H1 (cell line): ENCODE data around the gene PLK4. TPM values are rescaled to one million over a fixed set of nuclear protein-coding genes. Genes with fewer than 3 reads are reported as not detected.

ENCODE experiments used
- CTCF ChIA-PET: fragments of 300-600 bp; sonication (Branson Sonifier 250); formaldehyde crosslinking; loops from one replicate; lab custom pipeline; 2021; ENCODE audit not compliant: partially characterized antibody; lab: Charles Lee
- POLR2A ChIA-PET: fragments of 300-600 bp; sonication (Branson Sonifier 250); formaldehyde crosslinking; loops from one replicate; lab custom pipeline; 2021; ENCODE audit warnings: inconsistent platforms; ENCODE audit not compliant: partially characterized antibody; lab: Charles Lee
- DNase-seq, 2 experiments: peaks; one replicate each; pipeline versions ENCODE4 v3.0.0 to v3.0.0-alpha.2; 2010 to 2022; ENCODE audit warnings: low spot score in 2 of 2, low read depth in 1 of 2, mixed read lengths in 1 of 2
- FAIRE-seq: peaks from 2 replicates; lab custom pipeline; 2011; peaks lifted over from hg19 to GRCh38; lab: Jason Lieb, UNC
- H2AFZ ChIP-seq: 2 replicates; pipeline ENCODE4 v1.8.1; 2012; ENCODE audit warnings: low read length, inconsistent platforms
- H2AK5ac ChIP-seq: 2 replicates; pipeline ENCODE4 v1.6.1; 2013; ENCODE audit warnings: low read depth, low read length
- H2BK120ac ChIP-seq: replicated peaks from 2 replicates; pipeline ENCODE3; 2013; ENCODE audit warnings: low read depth, low read length, inconsistent platforms
- H2BK12ac ChIP-seq: 2 replicates; pipeline ENCODE4 v1.6.1; 2013; ENCODE audit warnings: low read depth, low read length
- H2BK15ac ChIP-seq: 2 replicates; pipeline ENCODE4 v1.6.1; 2013; ENCODE audit warnings: low read length
- H2BK20ac ChIP-seq: 2 replicates; pipeline ENCODE4 v1.6.1; 2013; ENCODE audit warnings: low read length
- H2BK5ac ChIP-seq: 2 replicates; pipeline ENCODE4 v1.6.1; 2013; ENCODE audit warnings: low read depth, low read length
- H3K14ac ChIP-seq: 2 replicates; pipeline ENCODE4 v1.6.1; 2013; ENCODE audit warnings: inconsistent platforms; ENCODE audit not compliant: insufficient read length
- H3K18ac ChIP-seq: 2 replicates; pipeline ENCODE4 v1.6.1; 2013; ENCODE audit warnings: low read length; ENCODE audit errors: extremely low read depth
- H3K23ac ChIP-seq: 2 replicates; pipeline ENCODE4 v1.6.1; 2013; ENCODE audit warnings: inconsistent platforms; ENCODE audit not compliant: insufficient read length
- H3K23me2 ChIP-seq: 2 replicates; pipeline ENCODE4 v1.6.1; 2013; ENCODE audit warnings: low read depth, low read length
- H3K27ac ChIP-seq: 2 replicates; pipeline ENCODE4 v1.6.1; 2011; ENCODE audit warnings: low read depth, low read length, inconsistent platforms
- H3K27me3 ChIP-seq, 4 experiments: replicated peaks in 1 of 4; 1 replicate in 1 of 4; 2 replicates in 3 of 4; pipeline versions ENCODE4 v1.6.1 to v1.8.1; 2011 to 2013; ENCODE audit warnings: low read length in 3 of 4, mild to moderate bottlenecking in 3 of 4, inconsistent platforms in 2 of 4, mixed read lengths in 2 of 4, moderate library complexity in 1 of 4; ENCODE audit not compliant: control insufficient read depth in 3 of 4, insufficient read depth in 3 of 4; ENCODE audit errors: extremely low read depth in 1 of 4
- H3K36me3 ChIP-seq, 4 experiments: 2 replicates each; pipeline versions ENCODE4 v1.6.1 to v1.8.1; 2011 to 2013; ENCODE audit warnings: mild to moderate bottlenecking in 4 of 4, low read length in 3 of 4, moderate library complexity in 2 of 4, control low read depth in 1 of 4, inconsistent platforms in 1 of 4; ENCODE audit not compliant: insufficient read depth in 4 of 4, control insufficient read depth in 2 of 4
- H3K4ac ChIP-seq: replicated peaks from 2 replicates; pipeline ENCODE3; 2013; ENCODE audit warnings: low read length, low read depth, mixed read lengths, inconsistent platforms; ENCODE audit not compliant: insufficient read length
- H3K4me1 ChIP-seq, 4 experiments: replicated peaks in 1 of 4; 1 replicate in 1 of 4; 2 replicates in 3 of 4; pipeline versions ENCODE4 v1.6.1 to v1.8.1; 2011 to 2013; ENCODE audit warnings: low read length in 3 of 4, inconsistent platforms in 2 of 4, mixed read lengths in 1 of 4; ENCODE audit not compliant: insufficient read depth in 4 of 4, control insufficient read depth in 3 of 4
- H3K4me2 ChIP-seq, 2 experiments: 2 replicates each; pipeline versions ENCODE4 v1.6.1 to v1.8.1; 2011 to 2013; ENCODE audit warnings: low read depth in 2 of 2, low read length in 2 of 2, control low read depth in 1 of 2, inconsistent platforms in 1 of 2, mild to moderate bottlenecking in 1 of 2; ENCODE audit not compliant: insufficient read depth in 1 of 2
- H3K4me3 ChIP-seq, 4 experiments: fragments of 200-600, 300-600 bp in 1 of 4; sonication (generic), shearing (Covaris generic), sonication (Bioruptor Twin) in 1 of 4; 2 replicates each; pipeline versions ENCODE4 v1.5.1 to v1.8.1; 2011 to 2016; ENCODE audit warnings: low read length in 4 of 4, low read depth in 3 of 4, control low read depth in 2 of 4, inconsistent platforms in 2 of 4, mild to moderate bottlenecking in 2 of 4, mixed read lengths in 1 of 4, moderate library complexity in 1 of 4; ENCODE audit not compliant: insufficient read depth in 2 of 4; ENCODE audit errors: extremely low read depth in 1 of 4
- H3K56ac ChIP-seq: replicated peaks from 2 replicates; pipeline ENCODE3; 2013; ENCODE audit warnings: low read depth, mild to moderate bottlenecking, mixed read lengths, low read length, inconsistent platforms; ENCODE audit not compliant: insufficient read length
- H3K79me1 ChIP-seq: 2 replicates; pipeline ENCODE4 v1.6.1; 2013; ENCODE audit warnings: low read depth, low read length, control low read depth
- H3K79me2 ChIP-seq, 2 experiments: 2 replicates each; pipeline versions ENCODE4 v1.6.1 to v1.8.1; 2012 to 2013; ENCODE audit warnings: low read length in 2 of 2, mild to moderate bottlenecking in 2 of 2, inconsistent platforms in 1 of 2; ENCODE audit not compliant: insufficient read depth in 2 of 2, control insufficient read depth in 1 of 2
- H3K9ac ChIP-seq, 4 experiments: replicated peaks in 1 of 4; 1 replicate in 1 of 4; 2 replicates in 3 of 4; pipeline versions ENCODE4 v1.6.1 to v1.8.1; 2011 to 2013; ENCODE audit warnings: low read depth in 3 of 4, low read length in 3 of 4, control low read depth in 2 of 4, mild to moderate bottlenecking in 2 of 4, moderate library complexity in 2 of 4, inconsistent platforms in 1 of 4; ENCODE audit errors: extremely low read depth in 1 of 4
- H3K9me3 ChIP-seq, 2 experiments: 2 replicates each; pipeline versions ENCODE4 v1.6.1 to v1.8.1; 2012 to 2013; ENCODE audit warnings: mild to moderate bottlenecking in 2 of 2, moderate library complexity in 2 of 2, control low read depth in 1 of 2, inconsistent platforms in 1 of 2, low read depth in 1 of 2, low read length in 1 of 2, mixed read lengths in 1 of 2; ENCODE audit not compliant: insufficient read depth in 2 of 2
- H4K20me1 ChIP-seq, 2 experiments: replicated peaks in 1 of 2; 2 replicates each; pipeline versions ENCODE3 to v1.8.1; 2011 to 2013; ENCODE audit warnings: inconsistent platforms in 2 of 2, low read length in 2 of 2, mild to moderate bottlenecking in 1 of 2; ENCODE audit not compliant: insufficient read depth in 2 of 2, control insufficient read depth in 1 of 2
- H4K5ac ChIP-seq: 2 replicates; pipeline ENCODE4 v1.6.1; 2013; ENCODE audit warnings: low read length, low read depth, mixed read lengths, inconsistent platforms; ENCODE audit not compliant: insufficient read length
- H4K8ac ChIP-seq: 2 replicates; pipeline ENCODE4 v1.8.0; 2013; ENCODE audit warnings: mild to moderate bottlenecking, moderate library complexity, low read length, inconsistent platforms; ENCODE audit not compliant: insufficient read depth; ENCODE audit errors: extremely low read depth
- H4K91ac ChIP-seq: replicated peaks from 2 replicates; pipeline ENCODE3; 2013; ENCODE audit warnings: low read length, mixed read lengths, inconsistent platforms; ENCODE audit not compliant: insufficient read length
- NRF1 ChIP-seq: IDR thresholded peaks from 2 replicates; pipeline ENCODE4 v1.6.1; 2011; ENCODE audit warnings: mild to moderate bottlenecking, low read depth, low read length, improper control_type of control experiment
- SIX5 ChIP-seq: IDR thresholded peaks from 2 replicates; pipeline ENCODE4 v1.6.1; 2011; ENCODE audit warnings: mild to moderate bottlenecking, low read depth, low read length
- WGBS, 2 experiments: shearing (Covaris generic) in 1 of 2; methylation state at CpG; one replicate each; pipeline versions ENCODE4 v1.1.6 to v1.1.7; 2013 to 2015; ENCODE audit warnings: low lambda C conversion rate in 2 of 2, mixed read lengths in 2 of 2, inconsistent platforms in 1 of 2, low coverage in 1 of 2, missing lambda C conversion rate in 1 of 2; ENCODE audit not compliant: insufficient replicate concordance in 2 of 2, insufficient coverage in 1 of 2, insufficient read length in 1 of 2; ENCODE audit errors: extremely low coverage in 1 of 2, missing lambda C conversion rate in 1 of 2; 5-methylcytosine and 5-hydroxymethylcytosine counted together
- polyA plus RNA-seq, 7 experiments: library from polyadenylated mRNA; depleted of rRNA in 3 of 7; stranded (reverse) in 5 of 7; unstranded in 2 of 7; fragments of >200 nt in 5 of 7; fragments of 200-250 nt in 2 of 7; gene quantifications; 1 replicate in 5 of 7; 2 replicates in 1 of 7; 4 replicates in 1 of 7; pipeline versions ENCODE4 v1.2.1 to v1.2.3, GENCODE V29; 2011 to 2013; ENCODE audit warnings: missing spikeins in 2 of 7, mixed read lengths in 2 of 7
- total RNA-seq: library from RNA; stranded (reverse); fragmentation: NEBNext Ultra II Directional; extraction: Animal tissue kit (Norgen Biotek cat#: 25700); gene quantifications from 2 replicates; pipeline ENCODE4 v1.2.1, GENCODE V29; 2021

PLK4 gene
- total and polyA plus RNA-seq, 2 of the 8 experiments (the other 6 are each of a cell fraction or from before 2014, with no cell fraction given): 23.3 to 35.2 TPM

- CTCF ChIA-PET: no interaction called here
- POLR2A ChIA-PET: interaction anchor here (3.4 kb wide), 1 partner anchor 10 kb away, joined by 13 read pairs; the partner anchor contains the start of gene PLK4
- H3K4me2 ChIP-seq: no peak overlapping the region
- TF ChIP-seq SIX5: no peak
- no peak for TF ChIP-seq NRF1
- H2BK120ac ChIP-seq: no peak overlapping the region
- no peak overlapping the region for H2BK20ac ChIP-seq
- no peak overlapping the region for H3K27ac ChIP-seq
- no peak overlapping the region; the same call in 1 of the 2 replicates for H2AK5ac ChIP-seq
- no peak overlapping the region for H3K23ac ChIP-seq
- H3K14ac ChIP-seq: no peak overlapping the region
- H3K9me3 ChIP-seq: no peaks in the 10 kb centered on the region
- H4K5ac ChIP-seq: no peak overlapping the region
- H3K23me2 ChIP-seq: no peaks in the 10 kb centered on the region
- no peak overlapping the region for H2BK12ac ChIP-seq
- H3K4me3 ChIP-seq: no peak overlapping the region
- no peak for FAIRE-seq
- 80% methylated on average over 3 of the region's 3 CpGs; no CpG with 5 or more reads in 1 of the 2 experiments for WGBS, 2 experiments
- no peak overlapping the region for H4K91ac ChIP-seq
- H3K27me3 ChIP-seq: no peaks in the 10 kb centered on the region
- no peaks in the 10 kb centered on the region for H3K79me1 ChIP-seq
- DNase-seq: no peak
- no peaks in the 10 kb centered on the region for H4K20me1 ChIP-seq
- peaks cover 0 to 5% (median 0%) of the 10 kb centered on the region in 4 experiments; a peak in 2 of 8 replicates for H3K36me3 ChIP-seq
- H4K8ac ChIP-seq: no peak overlapping the region
- H2AFZ ChIP-seq: no peak overlapping the region
- no peaks in the 10 kb centered on the region for H3K4me1 ChIP-seq
- no peak overlapping the region for H2BK15ac ChIP-seq
- no peak overlapping the region for H3K18ac ChIP-seq
- H3K79me2 ChIP-seq: no peaks in the 10 kb centered on the region
- H3K9ac ChIP-seq: no peak overlapping the region; a peak in 1 of 7 replicates
- no peak overlapping the region for H2BK5ac ChIP-seq
- H3K56ac ChIP-seq: no peak overlapping the region
- H3K4ac ChIP-seq: no peak overlapping the region
Observed at GRCh38 chr4:127870688-127871087, 10.0 kb upstream of the PLK4 start.
